Heart right ventricle (tissue), 16 donors: ENCODE measurements around the gene ZFAND6. TPM values are rescaled to one million over a fixed set of nuclear protein-coding genes. Genes with fewer than 3 reads are reported as not detected.

ENCODE experiments used
- ATAC-seq, 8 donors: fragments of 200-7000 bp; cut with Tn5 transposase; one replicate each; pipeline ENCODE4 v1.9.1; 2020; ENCODE audit warnings: mild to moderate bottlenecking in 8 of 8, moderate library complexity in 8 of 8, moderate number of reproducible peaks in 1 of 8
- DNase-seq, 2 donors: peaks; one replicate each; pipeline ENCODE4 v3.0.0-alpha.2; 2020
- H3K27ac ChIP-seq, 10 donors: fragments of 200-600 bp; sonication (generic) in 2 of 10; one replicate each; pipeline versions ENCODE4 v1.5.0 to v1.8.0; 2020 to 2022; ENCODE audit warnings: mild to moderate bottlenecking in 3 of 10
- H3K27me3 ChIP-seq, 7 donors: fragments of 200-600 bp; one replicate each; pipeline ENCODE4 v1.8.0; 2021 to 2022; ENCODE audit warnings: mild to moderate bottlenecking in 2 of 7
- H3K36me3 ChIP-seq, 9 donors: fragments of 200-600 bp; sonication (generic) in 1 of 9; one replicate each; pipeline versions ENCODE4 v1.5.0 to v1.8.0; 2020 to 2022; ENCODE audit warnings: mild to moderate bottlenecking in 2 of 9
- H3K4me1 ChIP-seq, 9 donors: fragments of 200-600 bp; sonication (generic) in 1 of 9; one replicate each; pipeline versions ENCODE4 v1.5.0 to v1.8.0; 2020 to 2022; ENCODE audit warnings: mild to moderate bottlenecking in 4 of 9
- H3K4me3 ChIP-seq, 10 donors: fragments of 200-600 bp; sonication (generic) in 2 of 10; one replicate each; pipeline versions ENCODE4 v1.5.0 to v1.8.0; 2020 to 2022; ENCODE audit warnings: mild to moderate bottlenecking in 7 of 10, moderate library complexity in 2 of 10
- H3K9me3 ChIP-seq, 11 donors: fragments of 200-600 bp in 10 of 11; sonication (generic) in 2 of 11; one replicate each; pipeline versions ENCODE4 v1.5.0 to v1.8.0; 2013 to 2022; ENCODE audit warnings: mild to moderate bottlenecking in 2 of 11, control low read depth in 1 of 11, moderate library complexity in 1 of 11
- CTCF ChIP-seq, 9 donors: fragments of 200-600 bp; sonication (generic) in 2 of 9; IDR thresholded peaks; one replicate each; pipeline versions ENCODE4 v1.5.0 to v1.8.0; 2021 to 2022; ENCODE audit warnings: antibody characterized with exemption in 9 of 9, mild to moderate bottlenecking in 5 of 9, moderate library complexity in 1 of 9
- WGBS, 2 donors: extraction: QIAGEN DNeasy Blood & Tissue Kit; methylation state at CpG; one replicate each; pipeline ENCODE4 v1.1.7; 2013; ENCODE audit warnings: inconsistent platforms in 1 of 2; 5-methylcytosine and 5-hydroxymethylcytosine counted together
- intact Hi-C, 10 donors: fragments of 100-400 bp; cut with DNase I; formaldehyde crosslinking; loops; one replicate each; pipeline versions ENCODE4 v1.11.1 to v1.14.2; 2022
- polyA plus RNA-seq, 2 donors: library from polyadenylated mRNA; stranded (reverse); fragments of 200-250 nt; gene quantifications; one replicate each; pipeline ENCODE4 v1.2.3, GENCODE V29; 2013
- total RNA-seq, 10 donors: library from RNA; stranded (reverse); fragmentation: NEBNext Ultra II Directional in 3 of 10; extraction: Animal tissue kit (Norgen Biotek cat#: 25700) in 3 of 10; gene quantifications; one replicate each; pipeline versions ENCODE4 v1.2.1 to v1.2.4, GENCODE V29; 2021 to 2023
- donor health status: Arrhythmogenic right ventricular cardiomyopathy.
- donor health status: ischemic (EF 13 %, LVEDD 7.1; RV severe dilation, severe dysfunction).
- donor health status: healthy with polysubstance abuse.
- donor health status: DM: no; HTN: yes; CAD: no.
- donor health status: DM: no; HTN: no; CAD: no.
- donor health status: ischemic (EF 25% LVEDD 6.9; RV normal size, moderate dysfunction).
- donor health status: ischemic (EF 25% LVEDD 5.7; RV mildly dilated, moderate dysfunction).
- donor health status: healthy.
- donor health status: DM: yes; HTN: yes; CAD: no.
- donor health status: Ischemic cardiomyopathy.
- donor health status: ischemic (EF 35%, LVEDD 5.7; RV mildly dilated, moderate dysfunction).
- donor health status: nonischemic (EF 11% LVEDD 7.7; RV severe dilation, severe dysfunction).
- donor health status: DM: yes; HTN: yes; CAD: no.
- donor health status: PGD.
- donor health status: ischemic (EF 29% LVEDD 5.4; RV normal size, mild dysfunction).
- donor health status: nonischemic (EF 23%, LVEDD 6.1; RV moderate dilation, normal function).

ZFAND6 gene
- total and polyA plus RNA-seq, 12 donors: 34.5 to 89.5 (median 72.7) TPM

GRCh38 chr15:80114114-80114513 is 54.6 kb downstream of the ZFAND6 start:
- Histone ChIP-seq H3K36me3 (no peaks in the 10 kb centered on the region), H3K9me3 (no peaks in the 10 kb centered on the region), H3K4me3 (no peak overlapping the region), H3K27ac (no peak overlapping the region), H3K27me3 (no peaks in the 10 kb centered on the region), H3K4me1 (peaks cover 0 to 32% (median 17%) of the 10 kb centered on the region in 9 donors)
- ATAC-seq (no peak), DNase-seq (no peak)
- 81 to 88% methylated on average over 4 of the region's 4 CpGs for WGBS, 2 donors
- intact Hi-C loops: no loop called here
- no peak for TF ChIP-seq CTCF (IDR thresholded peaks at IDR 0.05)

- DNase-seq (no peak), ATAC-seq (no peak)
- Histone ChIP-seq H3K36me3 (no peaks in the 10 kb centered on the region), H3K27ac (no peak overlapping the region), H3K4me1 (peaks cover 0 to 28% (median 17%) of the 10 kb centered on the region in 9 donors), H3K4me3 (no peak overlapping the region), H3K9me3 (no peaks in the 10 kb centered on the region), H3K27me3 (no peaks in the 10 kb centered on the region)
- no peak for TF ChIP-seq CTCF (IDR thresholded peaks at IDR 0.05)
- 79 to 81% methylated on average over 1 of the region's 1 CpG for whole genome bisulfite sequencing, 2 donors
- intact Hi-C loops: no loop called here
These were observed 55.5 kb downstream of the ZFAND6 start for GRCh38 chr15:80115021-80115420.

DNA sequence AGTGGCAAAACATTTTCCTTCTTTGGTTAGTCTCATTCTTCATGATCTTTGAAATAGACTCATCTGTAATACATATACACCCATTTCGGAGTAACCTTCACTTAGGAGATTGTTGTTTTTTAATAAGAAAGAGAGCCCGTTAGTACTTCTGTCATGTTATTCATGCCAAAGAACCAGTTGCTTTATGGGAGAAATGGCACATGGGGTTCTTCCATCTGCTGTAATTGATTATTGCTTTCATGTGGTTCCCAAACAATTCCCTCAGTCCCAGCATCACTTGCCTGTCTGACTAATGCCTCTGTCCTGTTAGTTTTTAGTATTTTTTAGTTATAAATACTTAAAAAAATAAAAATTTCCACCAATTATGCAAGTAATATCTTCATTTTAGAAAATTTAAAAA is 59.5 kb downstream of the ZFAND6 start:
- H3K4me3 ChIP-seq: no peak overlapping the region
- no peaks in the 10 kb centered on the region for H3K9me3 ChIP-seq
- H3K27ac ChIP-seq: no peak overlapping the region
- DNase-seq (no peak), ATAC-seq (no peak)
- H3K27me3 ChIP-seq: no peaks in the 10 kb centered on the region
- WGBS, 2 donors: 97 to 99% methylated on average over 2 of the region's 2 CpGs
- H3K36me3 ChIP-seq: peaks cover 0 to 38% (median 0%) of the 10 kb centered on the region in 9 donors
- intact Hi-C loops: loop anchor here in 1 of 10 donors (1.0 kb wide), 1 partner anchor 22 kb away; no protein-coding TSS in a partner anchor
- peaks cover 0 to 24% (median 7%) of the 10 kb centered on the region in 9 donors for H3K4me1 ChIP-seq
- TF ChIP-seq CTCF (IDR thresholded peaks at IDR 0.05): no peak

- DNase-seq (no peak), ATAC-seq (no peak)
- 49 to 58% methylated on average over 1 of the region's 1 CpG for WGBS, 2 donors
- no peak overlapping the region for H3K4me3 ChIP-seq
- H3K4me1 ChIP-seq: peaks cover 0 to 9% (median 0%) of the 10 kb centered on the region in 9 donors
- H3K9me3 ChIP-seq: no peaks in the 10 kb centered on the region
- H3K27me3 ChIP-seq: no peaks in the 10 kb centered on the region
- intact Hi-C loops: no loop called here
- no peak for TF ChIP-seq CTCF (IDR thresholded peaks at IDR 0.05)
- H3K36me3 ChIP-seq: peaks cover 0 to 54% (median 0%) of the 10 kb centered on the region in 9 donors
- H3K27ac ChIP-seq: no peak overlapping the region
These were observed 61.2 kb downstream of the ZFAND6 start for GRCh38 chr15:80120636-80121035.
